ENCODE results near the gene NCOA3.

Gene NCOA3

DNA sequence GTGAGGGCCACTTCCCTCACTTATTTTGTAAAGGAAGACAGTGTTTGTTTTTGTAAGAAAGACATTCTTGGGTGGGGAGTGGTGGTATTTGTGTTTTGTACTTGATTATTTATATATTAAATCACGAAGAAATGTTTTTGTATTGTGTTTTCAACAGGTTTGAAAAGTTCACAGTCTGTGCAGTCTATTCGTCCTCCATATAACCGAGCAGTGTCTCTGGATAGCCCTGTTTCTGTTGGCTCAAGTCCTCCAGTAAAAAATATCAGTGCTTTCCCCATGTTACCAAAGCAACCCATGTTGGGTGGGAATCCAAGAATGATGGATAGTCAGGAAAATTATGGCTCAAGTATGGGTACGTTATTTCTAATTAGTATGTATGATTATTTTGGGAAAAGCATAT lies 137.2 kb downstream of the NCOA3 start:
- H3K36me3 ChIP-seq (ENCODE audit: insufficient read depth, low read length) = peaks cover 97% of the 10 kb centered on the region
- TF ChIP-seq, protein P1, sequence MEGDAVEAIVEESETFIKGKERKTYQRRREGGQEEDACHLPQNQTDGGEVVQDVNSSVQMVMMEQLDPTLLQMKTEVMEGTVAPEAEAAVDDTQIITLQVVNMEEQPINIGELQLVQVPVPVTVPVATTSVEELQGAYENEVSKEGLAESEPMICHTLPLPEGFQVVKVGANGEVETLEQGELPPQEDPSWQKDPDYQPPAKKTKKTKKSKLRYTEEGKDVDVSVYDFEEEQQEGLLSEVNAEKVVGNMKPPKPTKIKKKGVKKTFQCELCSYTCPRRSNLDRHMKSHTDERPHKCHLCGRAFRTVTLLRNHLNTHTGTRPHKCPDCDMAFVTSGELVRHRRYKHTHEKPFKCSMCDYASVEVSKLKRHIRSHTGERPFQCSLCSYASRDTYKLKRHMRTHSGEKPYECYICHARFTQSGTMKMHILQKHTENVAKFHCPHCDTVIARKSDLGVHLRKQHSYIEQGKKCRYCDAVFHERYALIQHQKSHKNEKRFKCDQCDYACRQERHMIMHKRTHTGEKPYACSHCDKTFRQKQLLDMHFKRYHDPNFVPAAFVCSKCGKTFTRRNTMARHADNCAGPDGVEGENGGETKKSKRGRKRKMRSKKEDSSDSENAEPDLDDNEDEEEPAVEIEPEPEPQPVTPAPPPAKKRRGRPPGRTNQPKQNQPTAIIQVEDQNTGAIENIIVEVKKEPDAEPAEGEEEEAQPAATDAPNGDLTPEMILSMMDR (IDR thresholded peaks at IDR 0.05; ENCODE audit: low read length) = no peak

DNA sequence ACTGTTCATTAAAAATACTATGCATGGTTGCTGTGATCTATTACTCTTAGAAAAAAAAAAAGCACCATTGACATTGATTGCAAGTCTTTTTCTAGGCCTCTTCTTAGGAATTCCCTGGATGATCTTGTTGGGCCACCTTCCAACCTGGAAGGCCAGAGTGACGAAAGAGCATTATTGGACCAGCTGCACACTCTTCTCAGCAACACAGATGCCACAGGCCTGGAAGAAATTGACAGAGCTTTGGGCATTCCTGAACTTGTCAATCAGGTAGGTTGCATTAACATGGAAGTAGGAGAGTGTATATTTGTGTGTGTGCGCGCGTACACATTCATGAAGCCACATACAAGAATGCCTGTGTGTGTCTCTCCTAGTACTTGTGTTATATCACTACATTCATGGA lies 140.4 kb downstream of the NCOA3 start:
- Histone ChIP-seq H3K9ac (ENCODE audit: low read length) (no peak overlapping the region), H4K20me1 (ENCODE audit: insufficient read depth, low read length) (no peaks in the 10 kb centered on the region), H2AFZ (ENCODE audit: low read length) (no peak overlapping the region), H3F3A (ENCODE audit: insufficient read depth, low read length) (peaks cover 3% of the 10 kb centered on the region; the same call in 1 of the 2 replicates), H3K27me3 (ENCODE audit: insufficient read depth, low read length) (no peaks in the 10 kb centered on the region), H3K4me1 (ENCODE audit: insufficient read depth, low read length, severe bottlenecking) (no peaks in the 10 kb centered on the region), H3K4me2 (ENCODE audit: low read length) (no peak overlapping the region), H3K9me3 (ENCODE audit: low read length) (no peaks in the 10 kb centered on the region), H3K9me2 (ENCODE audit: low read depth, low read length) (no peaks in the 10 kb centered on the region), H3K79me2 (ENCODE audit: insufficient read depth, low read length) (no peaks in the 10 kb centered on the region; the same call in 1 of the 2 replicates), H3K27ac (ENCODE audit: low read depth, low read length, poor library complexity, severe bottlenecking) (no peak overlapping the region), H3K36me3 (ENCODE audit: insufficient read depth, low read length) (peaks cover 97% of the 10 kb centered on the region), H3K4me3 (ENCODE audit: low read depth, low read length, poor library complexity, severe bottlenecking) (no peak overlapping the region)
- TF ChIP-seq, protein P1 (IDR thresholded peaks at IDR 0.05; ENCODE audit: low read length) = no peak
- no peak for TF ChIP-seq EZH2 (IDR thresholded peaks at IDR 0.05; ENCODE audit: borderline replicate concordance, low read length)

More for the DNA sequence above, 137.2 kb downstream of the NCOA3 start:
- Histone ChIP-seq H3K9me3 (ENCODE audit: low read length) (no peaks in the 10 kb centered on the region), H4K20me1 (ENCODE audit: insufficient read depth, low read length) (0 out of 2 replicates have a peak, but pooled peaks cover 2% of the 10 kb centered on the region), H3K4me2 (ENCODE audit: low read length) (no peak overlapping the region), H3K27ac (ENCODE audit: low read depth, low read length, poor library complexity, severe bottlenecking) (no peak overlapping the region), H3K4me1 (ENCODE audit: insufficient read depth, low read length, severe bottlenecking) (no peaks in the 10 kb centered on the region), H3K79me2 (ENCODE audit: insufficient read depth, low read length) (no peaks in the 10 kb centered on the region; the same call in 1 of the 2 replicates), H3K9ac (ENCODE audit: low read length) (no peak overlapping the region), H3K9me2 (ENCODE audit: low read depth, low read length) (no peaks in the 10 kb centered on the region), H2AFZ (ENCODE audit: low read length) (no peak overlapping the region), H3F3A (ENCODE audit: insufficient read depth, low read length) (peaks cover 6% of the 10 kb centered on the region; the same call in 1 of the 2 replicates), H3K27me3 (ENCODE audit: insufficient read depth, low read length) (no peaks in the 10 kb centered on the region), H3K4me3 (ENCODE audit: low read depth, low read length, poor library complexity, severe bottlenecking) (no peak overlapping the region)

GRCh38 chr20:47642624-47643023 lies 140.9 kb downstream of the NCOA3 start:
- no peak overlapping the region for H3K4me2 ChIP-seq (ENCODE audit: low read length)
- no peaks in the 10 kb centered on the region for H3K27me3 ChIP-seq (ENCODE audit: insufficient read depth, low read length)
- no peak for TF ChIP-seq EZH2 (IDR thresholded peaks at IDR 0.05; ENCODE audit: borderline replicate concordance, low read length)
- TF ChIP-seq, protein P1 (IDR thresholded peaks at IDR 0.05; ENCODE audit: low read length) = no peak
- no peaks in the 10 kb centered on the region for H3K9me2 ChIP-seq (ENCODE audit: low read depth, low read length)
- no peaks in the 10 kb centered on the region for H3K4me1 ChIP-seq (ENCODE audit: insufficient read depth, low read length, severe bottlenecking)
- H2AFZ ChIP-seq (ENCODE audit: low read length) = no peak overlapping the region
- H3K9ac ChIP-seq (ENCODE audit: low read length) = no peak overlapping the region
- H3K79me2 ChIP-seq (ENCODE audit: insufficient read depth, low read length) = no peaks in the 10 kb centered on the region
- H3K4me3 ChIP-seq (ENCODE audit: low read depth, low read length, poor library complexity, severe bottlenecking) = no peak overlapping the region
- peaks cover 3% of the 10 kb centered on the region; the same call in 1 of the 2 replicates for H3F3A ChIP-seq (ENCODE audit: insufficient read depth, low read length)
- no peaks in the 10 kb centered on the region for H3K9me3 ChIP-seq (ENCODE audit: low read length)
- H4K20me1 ChIP-seq (ENCODE audit: insufficient read depth, low read length) = no peaks in the 10 kb centered on the region
- no peak overlapping the region for H3K27ac ChIP-seq (ENCODE audit: low read depth, low read length, poor library complexity, severe bottlenecking)
- peaks cover 97% of the 10 kb centered on the region for H3K36me3 ChIP-seq (ENCODE audit: insufficient read depth, low read length)

Data from OCI-LY1 (cell line).